Stimulated activated CD4-positive, alpha-beta T cell treated with anti-CD3 and anti-CD28 coated beads, Interleukin-2, amount 100 ng/mL, for 48 hours (primary cell): ENCODE measurements around the gene GDF10.

Experiments used
- DNase-seq, 2 donors: peaks; one replicate each; pipeline ENCODE4 v3.0.0-alpha.2; 2020

Gene GDF10

GRCh38 chr10:47317251-47317650 lies 17.3 kb downstream of the GDF10 start:
- no peak for DNase-seq

GRCh38 chr10:47318706-47319105 lies 18.7 kb downstream of the GDF10 start:
- no peak for DNase-seq

- DNase-seq: no peak
These were observed 19.8 kb downstream of the GDF10 start for GRCh38 chr10:47319784-47320183.

DNA sequence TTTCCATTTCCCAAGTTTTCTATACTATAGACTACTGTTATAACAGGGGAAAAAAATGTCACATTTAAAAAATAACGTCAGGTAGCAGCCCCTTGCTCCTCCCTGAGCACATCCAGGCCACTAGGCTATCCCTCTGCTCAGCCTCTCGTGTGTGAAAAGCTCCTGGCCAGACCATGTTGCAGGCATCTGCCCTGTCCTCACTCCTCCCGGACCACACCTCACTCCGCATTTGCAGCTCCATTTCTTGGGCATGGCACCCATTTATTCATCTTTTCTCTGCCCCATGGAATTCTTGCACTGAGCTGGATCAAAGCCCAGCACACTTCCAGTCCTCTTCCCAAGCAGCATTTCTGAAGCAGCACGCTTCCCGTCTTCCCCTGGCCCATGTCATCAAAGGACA lies 20.8 kb downstream of the GDF10 start:
- no peak for DNase-seq

DNA sequence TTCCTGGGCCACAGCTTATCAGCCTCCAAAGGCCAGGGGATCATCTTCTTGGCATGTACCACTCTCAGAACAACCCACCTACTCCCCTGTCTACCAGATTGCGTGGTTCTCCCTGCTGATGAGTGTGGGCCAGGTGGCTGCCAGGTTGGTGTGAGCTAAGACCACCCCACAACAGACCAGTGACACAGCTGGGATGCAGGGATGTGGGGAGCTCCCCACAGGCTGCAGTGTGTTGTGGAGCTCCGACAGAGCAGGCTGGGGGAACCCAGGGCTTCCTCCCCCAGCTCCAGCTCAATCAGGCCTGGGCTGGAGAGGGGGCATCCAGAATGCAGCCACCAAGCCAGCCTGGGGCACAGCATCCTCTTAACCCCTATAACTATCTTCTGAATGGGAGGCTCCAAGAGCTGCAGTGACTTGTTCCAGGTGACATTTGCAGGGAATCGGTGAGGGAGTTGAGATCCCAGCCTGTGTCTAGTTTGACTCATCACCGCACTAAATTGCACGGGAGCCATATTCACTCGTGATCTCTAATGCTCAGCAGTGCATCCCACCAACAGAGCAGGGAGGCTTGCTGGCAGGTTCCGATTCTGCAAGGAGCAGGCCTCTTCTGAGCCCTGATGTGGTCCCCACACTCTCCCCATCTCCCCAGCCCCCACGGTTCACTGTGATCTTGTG lies 21.7 kb downstream of the GDF10 start:
- DNase-seq: no peak

DNA sequence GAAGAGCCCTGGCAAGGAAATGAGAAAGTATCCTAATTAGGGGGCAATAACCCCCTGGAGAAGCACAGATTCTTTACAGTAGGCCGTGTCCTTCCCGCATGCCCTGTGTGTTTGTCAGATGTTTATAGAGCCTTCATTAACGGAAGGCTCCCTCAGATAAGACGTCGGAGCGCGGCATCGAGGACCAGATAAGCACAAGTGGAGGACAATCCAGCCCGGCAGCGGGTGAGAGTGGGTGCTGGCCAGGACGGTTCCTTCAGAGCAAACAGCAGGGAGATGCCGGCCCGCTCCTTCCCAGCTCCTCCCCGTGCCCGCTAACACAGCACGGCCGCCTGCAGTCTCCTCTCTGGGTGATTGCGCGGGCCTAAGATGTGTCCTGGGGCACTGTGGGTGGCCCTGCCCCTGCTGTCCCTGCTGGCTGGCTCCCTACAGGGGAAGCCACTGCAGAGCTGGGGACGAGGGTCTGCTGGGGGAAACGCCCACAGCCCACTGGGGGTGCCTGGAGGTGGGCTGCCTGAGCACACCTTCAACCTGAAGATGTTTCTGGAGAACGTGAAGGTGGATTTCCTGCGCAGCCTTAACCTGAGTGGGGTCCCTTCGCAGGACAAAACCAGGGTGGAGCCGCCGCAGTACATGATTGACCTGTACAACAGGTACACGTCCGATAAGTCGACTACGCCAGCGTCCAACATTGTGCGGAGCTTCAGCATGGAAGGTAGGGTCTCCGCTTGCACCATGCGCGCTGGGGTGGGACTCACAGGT lies 22.5 kb downstream of the GDF10 start, which contains the start of gene GDF2:
Gene GDF2, plus strand, starts transcription at position 155 of the 762 bp plus-strand sequence. Its CDS starts 215 bp downstream, at position 370.
- DNase-seq: no peak

GRCh38 chr10:47323087-47323486 lies 23.1 kb downstream of the GDF10 start:
- no peak for DNase-seq

- DNase-seq: no peak
These were observed 23.8 kb downstream of the GDF10 start for GRCh38 chr10:47323636-47324296.

GRCh38 chr10:47325303-47326291 lies 25.6 kb downstream of the GDF10 start:
- DNase-seq: no peak

GRCh38 chr10:47326306-47326926 lies 26.4 kb downstream of the GDF10 start:
- no peak for DNase-seq

DNA sequence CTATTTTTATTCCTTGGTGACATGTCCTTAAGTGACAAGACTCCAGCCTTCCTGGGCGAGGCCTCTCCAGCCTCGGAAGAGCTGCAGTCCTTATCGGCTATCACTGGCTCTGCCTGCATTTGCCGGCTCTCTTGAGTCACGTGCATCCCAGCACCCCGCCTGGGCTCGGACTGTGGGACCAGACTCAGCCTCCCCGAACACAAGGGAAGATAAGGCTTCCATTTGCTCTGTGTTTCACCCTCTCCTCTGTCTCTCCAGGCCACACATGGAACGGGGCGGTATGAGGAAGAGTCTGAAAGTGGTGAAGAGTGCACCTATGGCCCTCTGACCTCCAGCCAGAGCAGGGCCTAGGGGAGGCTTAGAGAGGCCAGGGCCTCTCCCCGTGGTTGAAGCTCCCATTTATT lies 26.9 kb downstream of the GDF10 start:
- DNase-seq: no peak

- DNase-seq: no peak
These were observed 29.9 kb downstream of the GDF10 start for GRCh38 chr10:47329855-47330254.

- DNase-seq: no peak
These were observed 30.4 kb downstream of the GDF10 start for GRCh38 chr10:47330366-47330765.

DNA sequence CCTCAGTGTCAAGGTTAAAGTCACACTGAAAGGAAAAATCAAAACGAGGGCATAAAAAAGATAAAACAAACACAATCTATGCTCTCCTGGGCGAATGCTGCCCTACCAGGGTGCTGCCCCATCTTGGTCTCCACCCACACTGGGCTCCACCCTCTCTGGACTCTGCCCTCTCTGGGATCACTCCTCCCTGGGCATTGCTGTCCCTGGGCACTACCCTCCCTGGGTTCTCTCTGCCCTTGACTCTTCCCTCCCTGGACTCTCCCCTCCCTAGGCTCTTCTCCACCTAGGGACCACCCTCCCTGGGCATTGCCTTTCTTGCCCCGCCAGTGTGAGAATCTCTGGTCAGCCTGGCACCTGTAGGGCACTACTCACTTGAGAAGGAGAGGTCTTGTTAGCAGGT lies 30.8 kb downstream of the GDF10 start:
- DNase-seq: no peak

DNA sequence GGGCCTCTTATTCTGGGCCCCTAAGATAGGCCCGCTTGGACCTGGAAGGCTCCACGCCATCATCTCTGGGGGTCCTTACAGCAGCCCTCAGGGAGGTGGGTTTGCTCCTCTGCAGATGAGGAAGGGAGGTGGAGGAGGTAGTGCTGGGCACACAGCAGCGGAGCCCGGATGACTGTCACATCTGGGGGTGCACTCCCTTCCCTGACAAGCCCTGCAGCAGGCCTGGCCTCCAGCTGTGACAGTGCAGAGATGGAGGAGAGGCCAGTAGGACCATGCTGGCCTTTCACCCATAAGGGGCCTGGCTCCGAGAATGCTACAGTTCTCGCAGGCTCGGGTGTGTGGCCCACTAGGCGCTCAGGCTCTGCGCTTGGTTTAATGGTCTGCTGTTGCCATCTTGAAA lies 31.5 kb downstream of the GDF10 start:
- DNase-seq: no peak

DNA sequence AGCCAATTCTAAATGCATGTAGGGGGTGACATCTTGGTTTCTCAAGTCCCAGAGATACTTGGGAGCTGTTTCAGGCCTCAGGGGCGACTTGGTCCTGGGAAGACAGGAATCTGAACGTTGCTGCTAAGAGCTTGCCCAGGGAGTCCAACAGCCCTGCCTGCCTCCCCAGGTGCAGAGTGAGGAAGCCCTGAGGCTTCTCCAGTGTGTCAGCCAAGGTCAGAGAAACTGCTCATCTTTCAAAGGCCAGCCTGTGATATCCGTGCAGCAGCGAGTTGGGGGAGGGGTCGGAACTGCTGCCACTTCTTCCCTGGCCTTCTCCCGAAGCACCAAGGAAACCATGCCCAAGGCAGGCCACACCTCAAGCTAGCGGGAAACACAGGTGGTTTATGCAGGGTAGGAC lies 32.0 kb downstream of the GDF10 start:
- DNase-seq: no peak

- DNase-seq: no peak
These were observed 32.4 kb downstream of the GDF10 start for GRCh38 chr10:47332371-47332770.

GRCh38 chr10:47332946-47333345 lies 32.9 kb downstream of the GDF10 start:
- DNase-seq: no peak

- no peak for DNase-seq
These were observed 33.5 kb downstream of the GDF10 start for GRCh38 chr10:47333532-47333931.

DNA sequence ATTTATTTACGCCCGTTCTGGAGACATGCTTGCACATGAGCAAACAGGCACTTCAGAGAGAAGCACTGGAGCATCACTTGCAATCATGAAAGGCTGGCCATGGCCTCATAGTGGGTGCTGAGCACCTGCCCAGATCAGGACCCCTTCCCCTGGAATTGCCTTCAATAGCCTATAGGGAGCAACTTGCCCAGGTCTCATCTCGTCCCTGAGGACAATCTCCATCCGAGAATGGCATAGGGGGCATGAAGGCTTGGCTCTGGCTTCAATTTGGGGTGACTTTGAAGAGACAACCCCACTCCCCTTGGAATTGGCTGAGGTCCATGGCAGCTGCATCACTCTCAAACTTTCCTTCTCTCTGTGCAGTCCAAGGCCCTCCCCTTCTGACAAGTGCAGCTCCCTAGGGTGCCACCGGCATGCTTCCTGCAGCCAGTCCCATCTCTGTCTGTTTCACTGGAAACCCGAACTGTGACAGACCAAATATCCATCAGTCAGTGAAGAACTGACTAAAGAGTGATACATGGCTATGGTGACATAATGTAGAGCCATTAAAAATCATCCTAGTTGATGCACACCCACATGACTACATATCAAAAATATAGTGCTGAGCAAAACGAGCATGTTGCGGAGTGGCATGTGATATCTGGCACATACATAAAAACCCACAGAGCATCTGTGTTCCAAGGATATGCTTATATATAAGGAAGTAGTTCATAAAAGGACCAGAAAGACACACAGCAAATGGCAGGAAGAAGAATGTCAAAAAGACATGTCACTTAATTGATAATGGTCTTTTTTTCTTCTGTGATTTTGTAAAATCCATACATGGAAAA lies 34.7 kb downstream of the GDF10 start:
- DNase-seq: no peak

DNA sequence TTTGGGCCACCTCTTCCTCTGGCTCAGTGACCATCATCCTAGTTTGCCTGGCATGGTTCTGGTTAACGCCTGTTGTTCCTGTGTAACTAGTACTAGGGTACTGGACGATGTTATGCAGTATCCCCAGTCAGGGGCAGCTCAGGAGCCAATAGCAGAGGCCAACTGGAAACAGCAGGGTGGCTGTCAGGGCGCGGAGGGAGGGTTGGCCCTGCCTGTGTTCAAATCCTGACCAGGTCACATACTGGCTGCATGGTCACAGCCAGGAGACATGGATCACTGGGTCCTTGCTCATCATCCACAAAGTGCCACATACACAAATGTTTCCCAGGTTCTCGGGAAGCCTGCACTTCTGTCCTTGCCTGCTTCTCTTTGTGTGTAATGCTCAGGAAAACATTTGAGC lies 35.9 kb downstream of the GDF10 start:
- DNase-seq: no peak
